ENCODE measurements around the gene ENO2. TPM values are rescaled to one million over a fixed set of nuclear protein-coding genes. Genes with fewer than 3 reads are reported as not detected.
A peak's percentile ranks its signal among the peaks of the same experiment; 100 is the strongest.

ENO2 gene
- total and polyA plus RNA-seq, 8 donors, result 9.3 to 50.0 (median 15.5) TPM

- peaks cover 3 to 57% of the 10 kb centered on the region in 2 donors for H3K36me3 ChIP-seq
- H3K27ac ChIP-seq, result peak overlapping the region; percentile 83 to 93
- peak; percentile 78 for ATAC-seq
- intact Hi-C loops (cut with DNase I), result no loop called here
- DNase-seq, result peak in 3 of 4 donors; percentile 84 to 91 (median 87)
- H3K4me3 ChIP-seq, result peak overlapping the region; percentile 33 to 47
- no peaks in the 10 kb centered on the region for H3K27me3 ChIP-seq
- H3K4me1 ChIP-seq, result peaks cover 31 to 86% of the 10 kb centered on the region in 2 donors
- TF ChIP-seq CTCF (IDR thresholded peaks at IDR 0.05), result peak in 1 of 2 donors; percentile 17
- no peaks in the 10 kb centered on the region for H3K9me3 ChIP-seq
These were observed 48.8 kb downstream of the ENO2 start for GRCh38 chr12:6963016-6963731.

GRCh38 chr12:6963791-6964413 lies 49.5 kb downstream of the ENO2 start:
- peak overlapping the region; percentile 33 to 47 for H3K4me3 ChIP-seq
- no peak for ATAC-seq

GRCh38 chr12:6964605-6965025 lies 50.2 kb downstream of the ENO2 start:
- intact Hi-C loops (cut with DNase I), result no loop called here
- DNase-seq (no peak), ATAC-seq (no peak)
- H3K27ac ChIP-seq, result peak overlapping the region; percentile 83 to 93
- peak overlapping the region; percentile 9 to 47 for H3K4me3 ChIP-seq
- no peak for TF ChIP-seq CTCF (IDR thresholded peaks at IDR 0.05)
- no peaks in the 10 kb centered on the region for H3K27me3 ChIP-seq
- peaks cover 42 to 86% of the 10 kb centered on the region in 2 donors for H3K4me1 ChIP-seq
- H3K9me3 ChIP-seq, result no peaks in the 10 kb centered on the region
- H3K36me3 ChIP-seq, result peaks cover 3 to 58% of the 10 kb centered on the region in 2 donors

More at GRCh38 chr12:6963791-6964413, 49.5 kb downstream of the ENO2 start:
- no peak for TF ChIP-seq CTCF (IDR thresholded peaks at IDR 0.05)
- Histone ChIP-seq H3K27me3 (no peaks in the 10 kb centered on the region), H3K36me3 (peaks cover 3 to 60% of the 10 kb centered on the region in 2 donors), H3K9me3 (no peaks in the 10 kb centered on the region), H3K27ac (peak overlapping the region; percentile 83 to 93), H3K4me1 (peaks cover 35 to 86% of the 10 kb centered on the region in 2 donors)
- intact Hi-C loops (cut with DNase I), result no loop called here
- no peak for DNase-seq

GRCh38 chr12:6965026-6965661 lies 50.8 kb downstream of the ENO2 start:
- Histone ChIP-seq H3K27ac (peak overlapping the region; percentile 83 to 93), H3K9me3 (no peaks in the 10 kb centered on the region), H3K27me3 (no peaks in the 10 kb centered on the region), H3K36me3 (peaks cover 3 to 53% of the 10 kb centered on the region in 2 donors), H3K4me3 (peak overlapping the region in 1 of 2 donors; percentile 47), H3K4me1 (peaks cover 42 to 86% of the 10 kb centered on the region in 2 donors)
- ATAC-seq, result peak; percentile 47
- peak; percentile 77 to 95 (median 92) for DNase-seq
- intact Hi-C loops (cut with DNase I), result no loop called here
- peak; percentile 76 to 96 for TF ChIP-seq CTCF (IDR thresholded peaks at IDR 0.05)

GRCh38 chr12:6965714-6966113 lies 51.3 kb downstream of the ENO2 start:
- Histone ChIP-seq H3K36me3 (peaks cover 3 to 47% of the 10 kb centered on the region in 2 donors), H3K9me3 (no peaks in the 10 kb centered on the region), H3K4me1 (peaks cover 38 to 81% of the 10 kb centered on the region in 2 donors), H3K4me3 (no peak overlapping the region), H3K27ac (peak overlapping the region in 1 of 2 donors; percentile 93), H3K27me3 (no peaks in the 10 kb centered on the region)
- no peak for DNase-seq
- ATAC-seq, result no peak
- TF ChIP-seq CTCF (IDR thresholded peaks at IDR 0.05), result no peak
- intact Hi-C loops (cut with DNase I), result no loop called here

Measured in left lung (tissue), 10 donors.